Measurements from ENCODE around the gene RPL14. TPM values are rescaled to one million over a fixed set of nuclear protein-coding genes. Genes with fewer than 3 reads are reported as not detected.

Gene RPL14
- total and polyA plus RNA-seq, 2 of the 13 experiments (the other 11 are each of a cell fraction or from before 2014, with no cell fraction given), result 502 to 1,291 TPM

- POLR2A ChIA-PET, result no interaction called here
- Histone ChIP-seq H3K4me1 (ENCODE audit: insufficient read depth, low read length) (peaks cover 20% of the 10 kb centered on the region), H3K27ac (ENCODE audit: extremely low read length, insufficient read depth, low read length) (no peak overlapping the region), H3K4me3 (replicated peaks in 1 of 3; ENCODE audit: insufficient read depth in 1 of 3, low read depth in 2 of 3, low read length in 3 of 3) (no peak overlapping the region), H3K79me2 (ENCODE audit: insufficient read depth, low read length) (no peaks in the 10 kb centered on the region), H3K4me2 (ENCODE audit: low read depth, low read length) (no peak overlapping the region), H3K27me3 (ENCODE audit: control insufficient read depth in 1 of 2, insufficient read depth in 2 of 2, low read length in 2 of 2) (no peaks in the 10 kb centered on the region), H3K36me3 (replicated peaks in 1 of 2; ENCODE audit: control insufficient read depth in 1 of 2, insufficient read depth in 2 of 2, low read length in 2 of 2) (no peaks in the 10 kb centered on the region), H3K9ac (ENCODE audit: insufficient read depth, low read depth, low read length) (no peak overlapping the region), H4K20me1 (ENCODE audit: insufficient read depth, low read length) (no peaks in the 10 kb centered on the region), H3K9me3 (ENCODE audit: low read length) (no peaks in the 10 kb centered on the region), H2AFZ (ENCODE audit: low read length) (no peak overlapping the region)
- intact Hi-C loops (cut with micrococcal nuclease; ENCODE audit: unreplicated experiment), result no loop called here
- TF ChIP-seq ZNF776 (CRISPR knock-in tag; IDR thresholded peaks at IDR 0.05) (no peak), DNMT3B (CRISPR knock-in tag; conservative IDR thresholded peaks at IDR 0.05) (no peak), PATZ1 (CRISPR knock-in tag; IDR thresholded peaks at IDR 0.05) (no peak), ZBTB2 (CRISPR knock-in tag; IDR thresholded peaks at IDR 0.05; ENCODE audit: low read depth) (no peak), KDM4B (CRISPR knock-in tag; IDR thresholded peaks at IDR 0.05) (no peak), ETS1 (CRISPR knock-in tag; IDR thresholded peaks at IDR 0.05) (no peak), AGO2 (optimal IDR thresholded peaks at IDR 0.05; ENCODE audit: low read depth, low read length) (no peak), MTF1 (CRISPR knock-in tag; IDR thresholded peaks at IDR 0.05) (no peak), ZNF891 (CRISPR knock-in tag; IDR thresholded peaks at IDR 0.05) (no peak)
- no TSS peak for BruUV-seq (replicated peaks)
- no peak for FAIRE-seq
- in situ Hi-C loops (cut with HindIII; ENCODE audit: extremely low pct_ligation_motif_present, low pct_unique_long_range_greater_than_20kb), result no loop called here
- DNase-seq (ENCODE audit: low spot score), result no peak
- ATAC-seq, result no peak
- CTCF ChIA-PET (ENCODE audit: low intra/inter-chr PET ratio, low total read pairs), result no interaction called here
- 89% methylated on average over 1 of the region's 1 CpG for WGBS (ENCODE audit: low lambda C conversion rate)
Observed at GRCh38 chr3:40499952-40500351, 42.8 kb downstream of the RPL14 start.
